Liver (tissue), 3 donors: Measurements from ENCODE around the gene TMEM63B.

Experiments used
- JUND ChIP-seq, 2 donors: IDR thresholded peaks; 2 replicates each; pipeline ENCODE4 v1.6.1; 2016; ENCODE audit warnings: antibody characterized with exemption in 2 of 2
- REST ChIP-seq: IDR thresholded peaks from 2 replicates; pipeline ENCODE4 v1.6.1; 2016; ENCODE audit warnings: antibody characterized with exemption, mild to moderate bottlenecking
- YY1 ChIP-seq: IDR thresholded peaks from 2 replicates; pipeline ENCODE4 v1.6.1; 2016; ENCODE audit warnings: antibody characterized with exemption, mild to moderate bottlenecking
- TF ChIP-seq, protein P1 (sequence below): fragments of 150-350 bp; IDR thresholded peaks from 2 replicates; pipeline ENCODE4 v1.5.1; 2017; ENCODE audit warnings: improper control_type of control experiment, low read depth, low read length; ENCODE audit not compliant: missing input control
- TF ChIP-seq, protein P2 (sequence below): IDR thresholded peaks from 2 replicates; pipeline ENCODE4 v1.6.1; 2016; ENCODE audit warnings: antibody characterized with exemption
- donor health status: healthy.
- donor health status: healthy.

GRCh38 chr6:44182911-44183390 lies 55.6 kb downstream of the TMEM63B start:
- TF ChIP-seq, protein P1, sequence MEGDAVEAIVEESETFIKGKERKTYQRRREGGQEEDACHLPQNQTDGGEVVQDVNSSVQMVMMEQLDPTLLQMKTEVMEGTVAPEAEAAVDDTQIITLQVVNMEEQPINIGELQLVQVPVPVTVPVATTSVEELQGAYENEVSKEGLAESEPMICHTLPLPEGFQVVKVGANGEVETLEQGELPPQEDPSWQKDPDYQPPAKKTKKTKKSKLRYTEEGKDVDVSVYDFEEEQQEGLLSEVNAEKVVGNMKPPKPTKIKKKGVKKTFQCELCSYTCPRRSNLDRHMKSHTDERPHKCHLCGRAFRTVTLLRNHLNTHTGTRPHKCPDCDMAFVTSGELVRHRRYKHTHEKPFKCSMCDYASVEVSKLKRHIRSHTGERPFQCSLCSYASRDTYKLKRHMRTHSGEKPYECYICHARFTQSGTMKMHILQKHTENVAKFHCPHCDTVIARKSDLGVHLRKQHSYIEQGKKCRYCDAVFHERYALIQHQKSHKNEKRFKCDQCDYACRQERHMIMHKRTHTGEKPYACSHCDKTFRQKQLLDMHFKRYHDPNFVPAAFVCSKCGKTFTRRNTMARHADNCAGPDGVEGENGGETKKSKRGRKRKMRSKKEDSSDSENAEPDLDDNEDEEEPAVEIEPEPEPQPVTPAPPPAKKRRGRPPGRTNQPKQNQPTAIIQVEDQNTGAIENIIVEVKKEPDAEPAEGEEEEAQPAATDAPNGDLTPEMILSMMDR, result no peak
- no peak for TF ChIP-seq YY1
- TF ChIP-seq, protein P2, sequence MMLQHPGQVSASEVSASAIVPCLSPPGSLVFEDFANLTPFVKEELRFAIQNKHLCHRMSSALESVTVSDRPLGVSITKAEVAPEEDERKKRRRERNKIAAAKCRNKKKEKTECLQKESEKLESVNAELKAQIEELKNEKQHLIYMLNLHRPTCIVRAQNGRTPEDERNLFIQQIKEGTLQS, result no peak
- TF ChIP-seq REST, result no peak
- TF ChIP-seq JUND (IDR thresholded peaks at IDR 0.05), result no peak
